Ecto neural progenitor cell (in vitro differentiated cells): ENCODE results near the gene GSTO2.

Experiments used
- DNase-seq: peaks from one replicate; pipeline ENCODE4 v3.0.0-alpha.2; 2018; ENCODE audit warnings: low spot score

GSTO2 gene

DNA sequence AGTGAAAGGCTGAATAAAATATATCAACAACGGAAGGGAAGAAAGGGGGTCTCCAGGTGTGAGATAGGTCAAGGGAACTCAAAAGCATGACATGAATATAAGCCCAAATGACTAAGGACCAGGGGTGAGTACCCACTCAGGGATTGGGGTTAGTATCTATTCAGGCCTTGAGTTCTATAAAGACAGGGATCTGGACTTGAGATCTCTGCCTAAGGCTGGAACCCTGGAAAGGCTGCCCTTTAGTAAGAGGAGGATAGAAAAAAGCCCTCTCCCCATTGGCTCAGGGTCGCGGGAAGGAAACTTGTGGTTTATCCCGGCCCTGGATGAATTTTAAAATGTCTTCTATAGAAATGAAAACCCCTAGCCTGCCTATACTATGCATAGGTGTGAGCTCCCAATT lies 71.7 kb downstream of the GSTO2 start:
- no peak for DNase-seq

DNA sequence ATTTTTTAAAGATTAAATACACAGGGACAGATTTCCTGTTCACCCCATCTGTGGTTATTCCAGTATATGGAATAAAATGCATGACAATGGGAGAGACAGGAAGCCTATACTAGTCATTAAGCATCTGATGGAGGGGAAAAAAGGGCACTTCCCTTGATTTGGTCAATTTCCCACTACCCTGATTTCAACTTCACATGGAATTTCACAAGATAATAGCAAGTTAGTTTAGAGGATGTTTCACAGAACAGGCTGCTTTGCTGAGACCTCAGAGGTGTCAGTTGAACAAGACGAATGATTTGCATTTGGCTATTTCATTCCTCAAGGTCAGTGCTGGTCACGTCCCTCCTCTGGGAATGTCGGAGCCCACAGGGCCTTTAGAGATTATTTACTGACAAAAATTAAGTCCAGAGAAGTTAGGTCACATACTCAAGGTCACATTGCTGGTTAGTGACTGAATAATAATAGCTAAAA lies 74.0 kb downstream of the GSTO2 start:
- no peak for DNase-seq

DNA sequence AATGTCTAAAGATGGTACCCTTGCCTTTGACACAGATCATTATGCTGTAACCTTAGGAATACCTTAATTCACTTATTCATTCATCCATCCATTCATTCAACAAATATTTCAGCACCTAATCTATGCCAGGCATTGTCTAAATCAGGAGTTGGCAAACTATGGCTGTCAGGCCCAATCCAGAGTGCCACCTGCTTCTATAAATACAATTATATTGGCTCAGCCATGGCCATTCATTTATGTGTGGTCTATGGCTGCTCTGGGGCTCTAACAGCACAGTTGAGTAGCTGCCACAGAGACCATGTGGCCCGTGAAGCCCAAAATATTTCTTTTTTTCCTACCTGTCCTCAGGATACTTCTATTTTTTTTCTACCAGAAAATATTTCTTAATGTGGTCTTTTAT lies 75.2 kb downstream of the GSTO2 start:
- no peak for DNase-seq

DNA sequence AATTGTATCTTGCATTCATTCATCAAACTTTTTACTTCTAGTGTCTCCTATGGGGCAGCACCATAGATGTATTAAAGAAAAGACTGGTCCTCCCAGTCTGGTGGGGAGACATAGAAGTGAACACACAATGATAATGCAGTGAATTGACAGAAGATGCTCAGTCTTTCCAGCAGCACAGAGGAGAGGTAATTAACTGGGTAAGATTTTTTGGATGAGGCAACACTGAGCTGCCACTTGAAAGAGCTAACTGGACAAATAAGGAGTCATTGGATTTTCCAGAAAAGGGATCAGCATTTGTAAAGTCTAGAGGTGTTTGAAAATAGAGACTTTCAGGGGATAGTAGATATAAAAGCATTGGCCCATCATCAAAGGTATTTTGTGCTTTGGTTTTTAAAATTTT lies 76.5 kb downstream of the GSTO2 start:
- no peak for DNase-seq

DNA sequence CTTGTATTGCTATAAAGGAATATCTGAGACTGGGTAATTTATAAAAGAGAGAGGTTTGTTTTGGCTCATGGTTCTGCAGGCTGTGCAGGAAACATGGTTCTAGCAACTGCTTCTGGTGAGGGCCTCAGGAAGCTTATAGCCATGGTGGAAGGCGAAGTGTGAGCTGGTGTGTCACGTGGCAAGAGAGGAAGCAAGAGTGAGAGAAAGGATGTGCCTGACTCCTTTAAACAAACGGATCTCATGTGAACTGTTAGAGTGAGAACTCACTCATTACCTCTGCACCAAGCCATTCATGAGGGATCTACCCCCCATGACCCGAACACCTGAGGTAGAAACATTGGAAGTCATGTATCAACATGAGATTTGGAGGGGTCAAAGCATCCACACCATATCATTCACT lies 77.0 kb downstream of the GSTO2 start:
- no peak for DNase-seq

DNA sequence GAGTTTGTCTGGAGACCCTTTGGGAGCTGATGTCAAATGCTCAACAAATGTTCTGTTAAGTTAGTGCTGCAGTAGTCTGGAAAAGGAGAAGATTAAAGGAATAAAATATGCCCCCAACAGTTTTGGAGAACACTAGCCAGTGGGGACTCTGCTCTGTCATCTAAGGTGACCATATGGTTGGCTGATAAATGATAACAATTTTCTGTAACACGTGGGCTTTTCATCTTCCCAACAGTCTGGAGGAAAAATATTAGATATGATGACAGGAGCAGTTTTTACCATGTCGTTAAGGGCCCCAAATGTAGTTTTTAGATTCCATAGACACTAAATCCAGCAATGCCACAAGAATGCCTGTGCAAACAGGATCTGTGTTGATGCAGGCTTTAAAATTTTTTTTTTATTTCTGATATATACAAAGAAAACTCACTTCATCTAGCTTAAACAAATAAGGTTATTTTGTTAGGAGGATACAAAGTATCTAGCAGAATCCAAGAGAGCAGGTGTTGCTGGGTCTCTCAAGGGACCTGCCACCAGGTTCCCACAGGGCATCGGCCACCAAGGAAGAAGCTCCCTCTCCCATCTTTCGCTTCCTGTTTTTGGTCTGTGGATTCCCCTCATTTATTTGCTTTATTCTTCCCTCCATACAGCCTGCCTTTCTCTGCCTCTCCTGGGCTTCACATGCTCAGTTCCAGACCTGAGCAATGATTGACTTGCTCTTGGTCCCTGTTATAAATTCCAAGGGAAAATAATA lies 78.5 kb downstream of the GSTO2 start:
- DNase-seq, result no peak

DNA sequence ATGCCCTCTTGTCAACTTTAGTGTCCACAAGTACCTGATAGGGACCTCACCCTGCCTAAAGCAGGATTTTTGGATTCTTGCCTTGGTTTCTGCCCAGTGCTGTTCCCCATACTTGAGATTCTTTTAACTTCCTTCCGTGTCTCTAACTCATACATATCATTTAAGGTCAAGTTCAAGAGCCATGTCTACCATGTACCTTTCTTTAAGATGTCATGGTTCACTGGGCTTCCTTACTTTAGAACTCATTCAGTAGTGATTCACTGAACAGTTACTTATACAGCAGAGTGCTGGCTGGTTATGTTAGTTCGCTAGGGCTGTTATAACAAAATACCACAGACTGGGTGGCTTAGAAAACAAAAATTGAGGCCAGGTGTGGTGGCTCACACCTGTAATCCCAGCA lies 79.6 kb downstream of the GSTO2 start:
- no peak for DNase-seq

DNA sequence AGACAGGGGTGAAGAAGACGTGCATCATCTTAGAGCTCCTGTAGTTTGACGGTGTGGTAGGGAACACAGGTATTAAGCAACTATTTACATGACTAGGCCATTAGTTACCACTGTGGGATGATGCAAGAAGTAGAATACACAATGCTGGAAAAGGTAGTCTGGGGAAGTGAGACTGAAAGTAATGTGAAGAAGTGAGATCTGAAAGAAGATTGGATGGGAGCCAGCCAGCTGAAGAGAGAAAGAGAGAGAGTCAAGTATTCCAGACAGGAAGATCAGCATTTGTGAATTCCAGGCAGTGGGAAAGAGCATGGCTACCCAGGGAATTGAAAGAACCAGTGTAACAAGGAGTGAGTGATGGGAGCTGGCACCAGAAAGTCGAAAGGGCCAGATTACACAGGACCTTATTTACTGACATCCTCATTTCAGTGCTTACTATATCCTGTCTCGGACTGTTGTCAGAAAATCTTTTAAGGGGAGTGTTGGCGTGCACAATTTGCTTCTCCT lies 80.7 kb downstream of the GSTO2 start:
- no peak for DNase-seq

DNA sequence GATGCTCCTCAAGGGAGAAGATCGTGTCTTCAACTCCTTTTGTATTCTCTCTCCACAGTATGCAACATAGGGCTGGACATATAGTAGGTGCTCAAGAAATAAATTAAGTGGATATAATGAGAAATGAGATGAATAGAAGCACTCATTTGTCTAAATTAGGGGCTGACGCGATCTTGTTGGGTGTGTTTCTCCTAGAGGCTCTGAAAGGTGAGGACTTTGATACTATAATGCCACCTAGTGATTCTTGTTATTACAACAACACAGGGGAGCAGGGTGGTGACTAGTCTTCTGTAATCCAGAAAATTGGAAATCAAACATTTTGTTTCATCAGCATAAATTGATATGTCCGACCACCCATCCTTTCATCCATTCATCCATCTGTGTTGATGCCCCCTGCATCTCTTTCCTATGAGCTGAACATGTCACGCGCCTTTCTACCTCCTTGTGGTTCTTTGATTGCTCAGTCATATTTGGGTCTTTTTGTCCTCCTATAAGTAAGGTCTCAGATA lies 81.2 kb downstream of the GSTO2 start:
- DNase-seq, result no peak

DNA sequence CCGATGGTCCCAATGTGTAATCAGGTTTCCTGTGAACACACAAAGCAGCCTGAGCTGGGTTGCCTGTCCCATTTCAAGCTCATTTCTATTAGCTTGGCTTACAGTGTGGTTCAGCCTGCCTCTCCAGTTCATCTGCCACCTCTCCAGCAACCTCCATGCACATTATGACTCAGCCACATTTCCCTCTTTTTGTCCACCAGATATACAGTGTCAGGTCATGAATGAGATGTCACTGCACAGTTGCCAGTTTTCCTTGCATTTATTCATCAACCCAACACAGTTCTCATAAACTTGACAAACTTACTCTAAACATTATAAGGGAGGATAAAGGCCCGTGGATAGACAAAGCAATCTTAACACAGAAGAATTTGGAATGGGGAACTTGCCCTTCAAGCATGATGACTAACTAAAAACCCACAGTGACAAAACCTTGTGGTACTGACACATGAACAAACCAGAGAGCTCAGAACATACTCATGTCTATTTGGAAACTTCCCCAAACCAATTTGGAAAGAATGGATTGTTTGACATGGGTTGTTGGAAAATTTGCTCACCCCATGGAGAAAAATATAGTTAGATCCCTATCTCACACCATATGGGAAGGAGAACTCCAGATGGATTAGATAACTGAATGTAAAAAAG lies 82.2 kb downstream of the GSTO2 start:
- no peak for DNase-seq

DNA sequence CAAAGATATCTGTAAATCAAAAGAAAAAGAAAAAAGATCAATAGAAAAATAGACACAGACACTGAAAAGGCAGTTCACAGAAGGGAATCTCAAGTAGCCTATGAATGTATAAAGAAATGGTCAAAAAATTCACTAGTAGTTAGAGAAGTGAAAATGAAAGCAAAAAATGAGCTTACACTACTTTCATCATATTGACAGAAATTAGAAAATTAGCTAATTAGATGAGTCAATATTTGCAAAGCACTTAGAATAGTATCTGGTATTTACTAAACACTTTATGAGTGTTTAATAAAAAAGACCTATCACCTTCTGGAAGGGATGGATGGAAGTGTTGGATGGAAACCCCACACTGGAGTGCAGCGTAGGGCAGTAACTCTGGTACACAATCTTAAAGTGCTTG lies 82.9 kb downstream of the GSTO2 start:
- no peak for DNase-seq

DNA sequence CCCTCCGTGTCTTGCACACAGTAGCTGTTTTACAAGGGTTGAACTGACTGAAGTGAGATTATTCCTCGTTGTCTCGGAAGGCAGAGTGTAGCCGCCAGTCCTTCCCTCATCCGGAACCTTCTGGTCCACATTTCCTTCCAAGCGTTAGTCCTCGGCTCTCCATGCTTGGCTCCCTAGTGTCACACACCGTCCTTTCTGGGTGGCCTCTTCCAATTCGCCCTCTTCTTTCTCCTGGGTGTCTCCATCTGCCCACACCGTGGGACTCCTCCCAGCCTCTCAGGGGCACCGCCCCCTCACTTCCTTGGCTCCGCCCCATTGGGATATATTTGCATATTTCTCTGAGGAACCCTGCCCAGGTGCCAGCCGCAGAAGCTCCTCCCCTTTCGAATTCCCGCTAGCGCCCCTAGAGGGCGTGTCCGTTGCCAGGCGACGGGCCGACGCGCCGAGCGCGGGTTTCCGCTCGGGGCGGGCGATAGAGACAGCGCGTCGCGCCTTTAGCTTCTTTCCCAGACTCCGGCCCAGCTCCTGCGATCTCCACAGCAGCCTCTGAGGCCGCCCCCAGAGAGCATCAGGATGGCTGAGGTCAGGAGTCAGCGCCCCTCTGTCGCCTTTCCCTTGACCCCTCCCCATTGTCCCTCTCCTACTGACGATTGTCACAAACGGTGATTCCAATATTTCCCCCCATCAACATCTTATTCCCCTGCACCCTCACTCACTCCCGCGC lies 84.5 kb downstream of the GSTO2 start, which contains the start of gene CFAP58:
TSS of gene CFAP58 (plus strand) at position 509 of the 724 bp plus-strand sequence. CDS start at position 574, 65 bp downstream.
- peak; percentile 94 for DNase-seq
